GM12875 (cell line): ENCODE data around the gene MEX3D.

ENCODE experiments used
- H3K4me3 ChIP-seq: one replicate; pipeline ENCODE4 v1.5.1; 2011; ENCODE audit warnings: low read depth, low read length, control low read depth
- CTCF ChIP-seq: IDR thresholded peaks from 2 replicates; pipeline ENCODE4 v1.5.1; 2011; ENCODE audit warnings: low read depth, mild to moderate bottlenecking, control low read depth, inconsistent platforms, low read length, moderate library complexity, borderline replicate concordance; ENCODE audit not compliant: insufficient read depth

The MEX3D gene

DNA sequence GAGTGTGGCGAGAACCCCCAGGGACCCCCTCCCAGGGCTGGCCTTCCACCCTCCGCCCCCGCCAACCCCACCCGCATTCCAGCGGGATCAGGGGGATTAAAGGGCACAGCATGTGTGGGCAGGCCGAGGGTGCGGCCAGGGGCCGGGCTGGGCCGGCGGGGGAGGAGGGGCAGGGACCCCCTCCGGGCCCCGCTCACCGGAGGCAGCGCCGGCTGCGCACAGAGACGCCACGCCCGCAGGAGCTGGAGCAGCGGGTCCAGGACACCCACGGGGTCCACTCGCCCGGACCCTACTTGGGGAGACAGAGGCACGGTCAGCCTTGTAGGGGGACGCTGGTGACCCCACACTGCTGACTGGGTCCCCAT, 57.7 kb downstream of the MEX3D start:
- H3K4me3 ChIP-seq: no peak overlapping the region
- no peak for TF ChIP-seq CTCF

GRCh38 chr19:1509602-1510441, 58.3 kb downstream of the MEX3D start:
- TF ChIP-seq CTCF: no peak
- H3K4me3 ChIP-seq: no peak overlapping the region

DNA sequence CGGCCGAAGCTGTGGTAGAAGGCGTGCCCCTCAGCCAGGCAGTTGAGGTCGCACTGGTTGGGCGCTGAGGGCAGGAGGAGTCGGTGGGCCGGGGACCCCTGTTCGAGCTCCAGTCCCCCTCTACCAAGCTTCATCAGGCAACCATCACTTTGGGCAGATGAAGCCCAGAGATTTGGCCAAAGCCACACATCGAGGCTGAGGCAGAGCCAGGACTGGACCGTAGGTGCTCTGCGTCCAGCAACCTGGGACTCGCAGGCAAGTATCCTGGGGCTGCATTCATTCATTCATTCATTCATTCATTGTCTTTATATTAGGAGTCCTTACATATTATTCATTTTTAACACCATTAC, 59.6 kb downstream of the MEX3D start:
- no peak for TF ChIP-seq CTCF
- no peak overlapping the region for H3K4me3 ChIP-seq

DNA sequence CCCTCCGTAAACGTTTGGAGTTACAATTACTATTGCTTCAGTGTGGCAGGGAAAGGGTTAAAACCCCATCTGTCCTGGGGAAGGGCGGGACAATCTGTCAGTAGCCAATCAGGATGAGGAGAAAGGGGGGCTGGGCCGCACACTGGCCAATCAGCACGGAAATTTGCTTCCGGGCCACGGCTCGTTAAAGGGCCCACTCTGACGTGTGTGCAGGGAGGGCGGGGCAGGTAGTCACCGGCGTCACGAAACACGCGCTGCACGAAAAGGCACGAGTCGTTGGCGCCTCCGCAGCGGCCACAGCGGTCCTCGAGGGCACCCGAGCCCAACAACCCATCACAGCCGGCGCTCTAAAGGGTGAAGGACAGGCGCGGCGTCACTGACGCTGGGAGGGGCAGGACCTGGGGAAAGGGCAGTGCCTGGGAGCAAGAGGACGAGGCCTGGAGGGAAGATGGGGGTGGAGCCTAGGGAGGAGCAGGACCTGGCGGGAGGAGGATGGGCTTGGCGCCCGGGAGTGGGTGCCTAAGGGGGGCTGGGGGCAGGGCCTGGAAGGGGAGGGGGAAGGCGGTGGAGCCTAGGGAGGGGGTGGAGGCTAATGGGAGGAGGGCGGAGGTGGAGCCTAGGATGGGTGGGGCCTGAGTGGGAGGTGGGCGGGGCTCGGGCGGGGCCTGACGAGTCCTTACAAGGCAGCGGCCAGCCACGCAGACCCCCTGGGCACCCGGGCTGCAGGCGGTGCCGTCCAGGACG, 60.2 kb downstream of the MEX3D start:
- no peak for TF ChIP-seq CTCF
- no peak overlapping the region for H3K4me3 ChIP-seq

GRCh38 chr19:1507192-1507660, 60.9 kb downstream of the MEX3D start:
- H3K4me3 ChIP-seq: no peak overlapping the region
- no peak for TF ChIP-seq CTCF

GRCh38 chr19:1505991-1506881, 61.9 kb downstream of the MEX3D start:
- TF ChIP-seq CTCF: no peak
- no peak overlapping the region for H3K4me3 ChIP-seq
